22Rv1 (cell line): ENCODE results near the gene RFX3.

Experiments
- ZFX ChIP-seq: fragments of 450-650 bp; IDR thresholded peaks from 2 replicates; pipeline ENCODE4 v1.6.1; 2017; ENCODE audit warnings: antibody characterized with exemption, borderline replicate concordance
- TF ChIP-seq, protein P1 (sequence below): fragments of 450-650 bp; IDR thresholded peaks from 2 replicates; pipeline ENCODE4 v1.5.1; 2017; ENCODE audit warnings: mild to moderate bottlenecking

DNA sequence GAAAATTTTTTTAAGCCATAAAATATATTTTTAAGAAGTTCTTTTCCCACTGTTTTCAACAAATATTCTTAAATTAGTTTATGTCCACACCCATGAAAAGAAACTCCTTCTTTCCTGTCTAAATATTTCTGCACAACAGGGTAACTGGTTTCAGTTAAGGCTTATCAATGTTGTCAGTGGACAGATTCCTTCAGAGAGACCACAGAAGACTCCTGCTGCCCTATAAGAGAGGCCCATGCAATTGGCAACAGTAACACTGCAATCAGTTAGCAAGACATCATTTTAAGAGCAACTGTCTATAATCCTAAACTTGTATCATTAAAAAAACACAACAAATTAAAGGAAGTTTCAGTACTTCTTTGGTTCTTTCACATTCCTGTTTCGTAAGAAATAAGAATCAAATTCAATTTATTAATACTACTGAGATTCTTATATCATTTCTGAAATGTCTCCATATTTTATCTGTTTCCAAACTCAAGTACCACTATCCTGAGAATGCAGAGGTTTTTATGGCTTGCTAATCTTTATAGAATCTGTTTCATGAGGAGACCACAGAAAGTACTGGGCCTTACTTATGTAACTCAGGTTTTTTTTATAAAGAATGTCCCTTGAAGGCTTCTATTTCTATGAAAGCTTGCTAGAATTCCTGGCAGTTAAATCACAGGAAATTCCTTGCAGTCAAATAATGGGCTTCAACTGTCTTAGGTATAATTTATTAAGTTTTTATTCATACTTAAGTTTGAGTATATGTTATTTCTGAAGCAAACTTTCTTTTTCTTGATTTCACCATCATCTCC lies 240.2 kb downstream of the RFX3 start:
- TF ChIP-seq, protein P1, sequence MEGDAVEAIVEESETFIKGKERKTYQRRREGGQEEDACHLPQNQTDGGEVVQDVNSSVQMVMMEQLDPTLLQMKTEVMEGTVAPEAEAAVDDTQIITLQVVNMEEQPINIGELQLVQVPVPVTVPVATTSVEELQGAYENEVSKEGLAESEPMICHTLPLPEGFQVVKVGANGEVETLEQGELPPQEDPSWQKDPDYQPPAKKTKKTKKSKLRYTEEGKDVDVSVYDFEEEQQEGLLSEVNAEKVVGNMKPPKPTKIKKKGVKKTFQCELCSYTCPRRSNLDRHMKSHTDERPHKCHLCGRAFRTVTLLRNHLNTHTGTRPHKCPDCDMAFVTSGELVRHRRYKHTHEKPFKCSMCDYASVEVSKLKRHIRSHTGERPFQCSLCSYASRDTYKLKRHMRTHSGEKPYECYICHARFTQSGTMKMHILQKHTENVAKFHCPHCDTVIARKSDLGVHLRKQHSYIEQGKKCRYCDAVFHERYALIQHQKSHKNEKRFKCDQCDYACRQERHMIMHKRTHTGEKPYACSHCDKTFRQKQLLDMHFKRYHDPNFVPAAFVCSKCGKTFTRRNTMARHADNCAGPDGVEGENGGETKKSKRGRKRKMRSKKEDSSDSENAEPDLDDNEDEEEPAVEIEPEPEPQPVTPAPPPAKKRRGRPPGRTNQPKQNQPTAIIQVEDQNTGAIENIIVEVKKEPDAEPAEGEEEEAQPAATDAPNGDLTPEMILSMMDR: no peak
- no peak for TF ChIP-seq ZFX
